T-helper 2 cell treated with Interferon-gamma antibody and Interleukin-4, amounts not matched to agents 100 ng/mL and 5 ng/mL, for 36 hours (primary cell): ENCODE results near the gene F7. TPM values are rescaled to one million over a fixed set of nuclear protein-coding genes. Genes with fewer than 3 reads are reported as not detected.
"Not testable (repeated sequence)": the region's sequence is repeated elsewhere in the genome, so short reads cannot be mapped to it uniquely, and the experiment has no call there.

ENCODE experiments used
- intact Hi-C: fragments of 100-400 bp; cut with micrococcal nuclease; formaldehyde crosslinking; loops from one replicate; pipeline ENCODE4 v1.15.1; 2023
- total RNA-seq: library from RNA; stranded (reverse); gene quantifications from 2 replicates; pipeline ENCODE4 v1.2.3, GENCODE V29; 2022

The F7 gene
- not detected in 2 replicates for total RNA-seq

DNA sequence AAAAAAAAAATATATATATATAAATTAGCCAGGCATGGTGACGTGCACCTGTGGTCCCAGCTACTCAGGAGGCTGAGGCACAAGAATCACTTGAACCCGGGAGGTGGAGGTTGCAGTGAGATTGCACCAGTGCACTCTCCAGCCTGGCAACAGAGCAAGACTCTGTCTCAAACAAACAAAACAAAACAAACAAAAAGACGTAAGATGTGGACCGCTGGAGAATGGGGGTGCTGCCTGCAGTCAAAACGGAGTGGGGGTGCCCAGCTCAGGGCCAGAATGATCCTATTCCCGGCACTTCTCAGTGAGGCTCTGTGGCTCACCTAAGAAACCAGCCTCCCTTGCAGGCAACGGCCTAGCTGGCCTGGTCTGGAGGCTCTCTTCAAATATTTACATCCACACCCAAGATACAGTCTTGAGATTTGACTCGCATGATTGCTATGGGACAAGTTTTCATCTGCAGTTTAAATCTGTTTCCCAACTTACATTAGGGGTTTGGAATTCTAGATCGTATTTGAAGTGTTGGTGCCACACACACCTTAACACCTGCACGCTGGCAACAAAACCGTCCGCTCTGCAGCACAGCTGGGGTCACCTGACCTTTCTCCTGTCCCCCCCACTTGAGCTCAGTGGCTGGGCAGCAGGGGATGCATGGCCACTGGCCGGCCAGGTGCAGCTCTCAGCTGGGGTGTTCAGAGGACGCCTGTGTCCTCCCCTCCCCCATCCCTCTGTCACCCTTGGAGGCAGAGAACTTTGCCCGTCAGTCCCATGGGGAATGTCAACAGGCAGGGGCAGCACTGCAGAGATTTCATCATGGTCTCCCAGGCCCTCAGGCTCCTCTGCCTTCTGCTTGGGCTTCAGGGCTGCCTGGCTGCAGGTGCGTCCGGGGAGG, at the start of gene F7:
TSS of gene F7 (plus strand) at position 760 of the 889 bp plus-strand sequence. CDS start at position 811, 51 bp downstream.
- intact Hi-C loops: no loop called here

DNA sequence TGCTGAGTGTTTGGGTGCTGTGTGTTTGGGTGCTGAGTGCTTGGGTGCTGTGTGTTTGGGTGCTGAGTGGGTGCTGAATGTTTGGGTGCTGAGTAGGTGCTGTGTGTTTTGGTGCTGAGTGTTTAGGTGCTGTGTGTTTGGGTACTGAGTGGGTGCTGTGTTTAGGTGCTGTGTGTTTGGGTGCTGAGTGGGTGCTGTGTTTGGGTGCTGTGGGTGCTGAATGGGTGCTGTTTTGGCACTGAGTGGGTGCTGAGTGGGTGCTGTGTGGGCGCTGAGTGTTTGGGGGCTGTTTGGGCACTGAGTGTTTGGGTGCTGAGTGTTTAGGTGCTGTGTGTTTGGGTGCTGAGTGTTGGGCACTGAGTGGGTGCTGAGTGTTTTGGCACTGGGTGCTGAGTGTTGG, 48.5 kb upstream of the F7 start:
- intact Hi-C loops: no loop called here

DNA sequence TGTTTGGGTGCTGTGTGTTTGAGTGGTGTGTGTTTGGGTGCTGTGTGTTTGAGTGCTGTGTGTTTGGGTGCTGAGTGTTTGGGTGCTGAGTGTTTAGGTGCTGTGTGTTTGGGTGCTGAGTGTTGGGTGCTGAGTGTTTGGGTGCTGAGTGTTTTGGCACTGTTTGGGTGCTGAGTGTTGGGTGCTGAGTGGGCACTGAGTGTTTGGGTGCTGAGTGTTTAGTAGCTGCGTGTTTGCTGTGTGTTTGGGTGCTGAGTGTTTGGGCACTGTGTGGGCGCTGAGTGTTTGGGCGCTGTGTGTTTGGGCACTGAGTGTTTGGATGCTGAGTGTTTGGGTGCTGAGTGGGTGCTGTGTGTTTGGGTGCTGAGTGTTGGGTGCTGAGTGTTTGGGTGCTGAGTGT, 48.0 kb upstream of the F7 start:
- intact Hi-C loops: not testable (repeated sequence)

DNA sequence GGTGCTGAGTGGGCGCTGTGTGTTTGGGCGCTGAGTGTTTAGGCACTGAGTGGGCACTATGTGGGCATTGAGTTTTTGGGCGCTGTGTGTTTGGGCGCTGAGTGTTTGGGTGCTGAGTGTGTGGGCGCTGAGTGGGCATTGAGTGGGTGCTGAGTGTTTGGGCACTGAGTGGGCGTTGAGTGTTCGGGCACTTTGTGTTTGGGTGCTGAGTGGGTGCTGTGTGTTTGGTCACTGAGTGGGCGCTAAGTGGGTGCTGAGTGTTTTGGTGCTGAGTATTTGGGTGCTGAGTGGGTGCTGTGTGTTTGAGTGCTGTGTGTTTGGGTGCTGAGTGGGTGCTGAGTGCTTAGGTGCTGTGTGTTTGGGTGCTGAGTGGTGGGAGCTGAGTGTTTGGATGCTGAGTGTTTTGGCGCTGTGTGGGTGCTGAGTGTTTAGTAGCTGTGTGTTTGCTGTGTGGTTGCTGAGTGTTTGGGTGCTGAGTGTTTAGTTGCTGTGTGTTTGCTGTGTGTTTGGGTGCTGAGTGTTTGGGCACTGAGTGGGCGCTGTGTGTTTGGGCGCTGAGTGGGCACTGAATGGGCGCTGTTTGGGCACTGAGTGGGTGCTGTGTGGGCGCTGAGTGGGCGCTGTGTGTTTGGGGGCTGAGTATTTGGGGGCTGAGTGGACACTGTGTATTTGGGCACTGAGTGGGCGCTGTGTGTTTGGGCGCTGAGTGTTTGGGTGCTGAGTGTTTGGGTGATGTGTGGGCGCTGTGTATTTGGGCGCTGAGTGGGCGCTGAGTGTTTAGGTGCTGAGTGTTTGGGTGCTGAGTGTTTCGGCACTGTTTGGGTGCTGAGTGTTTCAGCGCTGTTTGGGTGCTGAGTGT, 47.2 kb upstream of the F7 start:
- intact Hi-C loops: no loop called here

DNA sequence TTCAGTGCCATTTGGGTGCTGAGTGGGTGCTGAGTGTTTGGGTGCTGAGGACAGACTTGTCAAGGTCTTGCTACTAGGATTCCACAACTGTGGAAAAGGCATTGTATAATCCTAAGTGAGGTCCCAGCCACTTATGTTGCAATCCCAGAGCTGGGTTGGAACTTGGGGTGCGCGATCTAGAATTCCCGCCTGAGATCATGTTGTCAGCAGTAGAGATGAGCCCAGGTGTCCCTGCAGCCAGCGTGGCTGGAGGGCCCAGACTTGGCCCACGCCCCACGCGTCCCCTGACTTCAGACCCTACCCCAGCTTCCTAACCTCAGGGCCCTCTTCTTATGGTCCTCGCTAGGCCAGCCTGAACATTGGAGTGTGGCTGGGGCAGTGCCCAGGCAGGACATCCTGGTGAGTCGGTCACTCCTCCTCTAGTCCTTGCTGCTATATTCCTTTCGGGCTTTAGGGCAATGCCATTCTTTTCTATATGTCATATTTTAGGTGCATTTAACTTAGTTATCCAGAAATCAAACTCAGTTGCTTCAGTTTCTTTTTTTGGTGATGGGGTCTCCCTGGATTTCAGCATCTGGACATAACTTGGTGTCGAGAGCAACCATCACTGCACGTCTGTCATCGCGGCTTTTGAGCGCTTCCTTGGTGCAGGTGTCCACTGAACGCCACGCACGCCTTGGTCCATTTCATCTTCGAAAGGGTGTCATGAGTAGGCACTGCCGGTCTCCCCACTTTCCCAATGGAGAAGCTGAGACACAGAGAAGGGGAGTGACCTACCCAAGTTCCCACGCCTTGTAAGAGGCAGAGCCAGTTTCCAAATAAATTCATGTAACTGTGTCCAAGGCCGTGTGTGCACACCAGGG, 46.4 kb upstream of the F7 start:
- intact Hi-C loops: no loop called here

DNA sequence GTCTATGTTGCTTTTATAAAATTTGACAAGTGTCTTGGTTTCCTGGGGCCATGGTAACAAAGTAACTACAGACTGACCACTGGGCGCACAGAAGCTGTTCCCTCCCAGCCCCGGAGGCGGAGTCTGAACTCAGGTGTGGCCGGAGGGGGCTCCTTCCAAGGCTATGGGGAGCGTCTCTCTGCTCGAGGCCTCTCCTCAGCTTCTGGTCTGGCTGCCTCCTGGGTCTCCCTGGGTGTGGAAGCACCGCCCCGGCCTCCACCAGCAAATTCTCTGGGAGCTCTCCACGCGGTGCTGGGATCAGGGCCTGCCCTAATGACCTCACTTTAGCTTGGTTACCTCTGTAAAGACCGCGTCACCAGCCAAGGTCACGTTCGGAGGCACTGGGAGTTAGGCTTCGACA, 45.7 kb upstream of the F7 start:
- intact Hi-C loops: no loop called here

DNA sequence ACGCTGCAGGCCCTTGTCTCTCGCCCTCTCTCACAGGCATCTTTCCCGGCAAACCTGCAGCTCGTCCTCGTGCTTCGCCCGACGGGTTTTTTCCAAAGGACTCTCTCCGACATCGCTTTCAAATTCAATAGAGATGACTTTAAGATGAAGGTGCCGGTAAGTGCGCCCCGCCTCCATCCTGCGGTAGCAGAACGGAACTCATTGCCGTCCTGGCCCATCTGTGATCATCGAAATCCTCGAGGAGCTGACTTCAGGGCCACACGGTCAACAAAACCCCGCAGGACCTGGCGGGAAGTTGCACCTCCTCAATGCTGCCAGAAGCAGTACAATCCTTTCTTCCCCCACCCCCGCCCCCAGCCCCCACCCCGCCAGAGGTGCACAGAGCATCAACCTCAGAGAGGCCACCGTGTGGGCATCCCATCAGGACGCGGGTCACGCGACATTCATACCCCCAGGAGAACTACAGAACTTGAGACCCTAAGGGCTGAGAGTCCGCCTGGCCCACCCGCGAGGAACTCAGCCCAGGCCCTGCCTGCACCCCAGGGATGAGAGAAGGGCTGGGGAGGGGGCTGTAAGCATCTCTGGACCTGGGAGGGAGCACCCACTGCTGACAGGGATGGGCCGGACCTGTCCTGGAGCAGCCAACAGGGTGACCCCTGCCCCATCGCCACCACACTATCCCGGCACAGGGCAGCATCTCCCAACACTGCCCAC, 44.9 kb upstream of the F7 start:
- intact Hi-C loops: no loop called here

DNA sequence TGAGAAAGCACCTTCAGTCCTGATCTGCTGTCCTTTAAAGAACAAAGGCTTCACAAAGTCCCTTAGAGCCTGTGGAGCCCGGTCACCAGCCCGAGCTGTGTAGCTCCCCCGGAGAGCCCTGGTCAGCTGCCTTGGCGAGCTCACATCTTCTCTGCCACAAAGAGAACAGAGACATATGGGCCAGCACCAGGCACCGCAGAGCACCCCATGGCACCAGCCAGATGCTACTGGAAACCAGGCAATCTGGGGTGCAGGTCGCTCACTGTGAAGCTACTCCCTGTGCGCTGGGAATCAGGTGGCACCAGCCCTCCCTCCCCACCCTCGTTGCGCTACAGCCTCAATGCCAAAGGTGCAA, 44.3 kb upstream of the F7 start:
- intact Hi-C loops: no loop called here

DNA sequence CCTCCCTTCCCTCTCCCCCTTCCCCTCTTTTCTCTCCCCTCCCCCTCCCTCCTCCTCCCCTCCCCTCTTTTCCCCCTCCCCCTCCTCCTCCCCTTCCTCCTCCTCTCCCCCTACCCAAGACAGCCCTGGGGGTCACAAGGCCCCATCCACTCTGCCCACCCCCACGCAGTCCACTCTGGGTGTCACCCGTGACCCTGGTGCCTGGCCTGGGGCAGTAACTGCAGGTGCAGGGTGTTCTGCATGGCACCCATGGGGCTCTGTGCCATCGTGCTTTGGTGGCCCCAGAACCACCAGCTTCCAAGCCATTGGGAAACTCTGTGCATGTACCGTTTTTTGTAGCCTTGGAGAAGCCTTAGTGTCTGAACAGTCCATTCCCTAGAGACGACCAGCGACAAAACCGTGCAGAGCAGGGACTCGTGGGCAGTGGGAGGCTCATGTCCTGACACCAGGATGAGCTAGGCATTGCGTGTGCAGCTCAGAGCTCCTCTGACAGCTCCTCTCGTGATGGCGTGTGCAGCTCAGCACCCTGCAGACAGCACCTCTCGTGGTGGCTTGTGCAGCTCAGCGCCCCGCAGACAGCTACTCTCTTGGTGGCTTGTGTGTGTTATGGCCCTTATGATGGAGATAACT, 43.7 kb upstream of the F7 start:
- intact Hi-C loops: no loop called here

DNA sequence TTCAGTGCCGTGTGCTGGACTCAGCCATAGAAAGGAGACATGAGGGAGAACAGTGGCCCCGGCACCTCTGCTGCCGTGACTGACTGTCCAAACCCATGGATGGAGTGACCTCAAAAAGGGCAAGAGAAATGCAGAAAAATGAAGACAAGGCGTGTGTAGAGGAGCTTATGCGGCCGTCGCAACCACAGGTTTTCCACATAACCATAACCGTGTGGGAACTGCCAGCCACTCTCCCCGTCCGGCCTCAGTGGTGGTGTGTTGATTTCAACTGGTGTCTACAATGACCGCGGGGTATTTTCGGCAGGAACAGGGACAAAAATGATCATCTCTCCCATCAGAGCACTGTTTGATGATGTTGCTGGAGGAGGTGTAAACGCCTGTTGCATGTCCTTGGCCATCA, 42.9 kb upstream of the F7 start:
- intact Hi-C loops: no loop called here

DNA sequence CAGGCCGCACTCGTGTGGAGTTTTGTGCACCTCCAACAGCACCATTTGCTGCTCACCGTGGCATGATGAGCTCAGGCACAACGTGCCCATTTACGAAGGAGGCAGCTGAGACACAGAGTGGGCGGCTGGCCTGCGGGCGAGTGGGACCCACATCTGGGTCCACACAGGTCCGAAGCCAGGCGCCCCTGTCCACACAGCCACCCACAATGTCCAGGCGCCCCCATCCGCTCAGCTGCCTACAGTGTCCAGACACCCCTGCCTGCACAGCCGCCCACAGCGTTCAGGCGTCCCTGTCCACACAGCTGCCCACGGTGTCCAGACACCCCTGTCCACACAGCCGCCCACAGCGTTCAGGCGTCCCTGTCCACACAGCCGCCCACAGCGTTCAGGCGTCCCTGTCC, 42.5 kb upstream of the F7 start:
- intact Hi-C loops: no loop called here

DNA sequence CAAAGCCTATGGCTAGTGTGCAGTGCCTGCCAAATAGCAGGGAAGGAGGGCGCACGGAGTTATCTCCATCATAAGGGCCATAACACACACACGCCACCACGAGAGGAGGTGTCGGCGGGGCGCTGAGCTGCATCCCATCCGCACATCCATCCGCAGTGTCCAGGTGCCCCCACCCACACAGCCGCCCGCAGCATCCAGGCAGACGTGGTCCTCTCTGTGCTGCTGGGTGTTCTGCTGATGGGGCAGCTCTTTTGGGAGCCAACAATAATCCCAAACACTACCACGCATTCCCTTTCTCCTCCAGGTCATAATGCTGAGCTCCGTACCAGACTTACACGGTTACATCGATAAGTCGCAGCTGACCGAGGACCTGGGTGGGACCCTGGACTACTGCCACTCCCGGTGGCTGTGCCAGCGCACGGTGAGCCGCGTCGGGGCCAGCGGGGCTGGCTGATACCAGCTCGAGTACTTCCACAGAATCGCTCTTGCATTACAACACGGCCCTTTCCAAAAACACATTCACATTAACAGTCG, 41.5 kb upstream of the F7 start:
- intact Hi-C loops: no loop called here

DNA sequence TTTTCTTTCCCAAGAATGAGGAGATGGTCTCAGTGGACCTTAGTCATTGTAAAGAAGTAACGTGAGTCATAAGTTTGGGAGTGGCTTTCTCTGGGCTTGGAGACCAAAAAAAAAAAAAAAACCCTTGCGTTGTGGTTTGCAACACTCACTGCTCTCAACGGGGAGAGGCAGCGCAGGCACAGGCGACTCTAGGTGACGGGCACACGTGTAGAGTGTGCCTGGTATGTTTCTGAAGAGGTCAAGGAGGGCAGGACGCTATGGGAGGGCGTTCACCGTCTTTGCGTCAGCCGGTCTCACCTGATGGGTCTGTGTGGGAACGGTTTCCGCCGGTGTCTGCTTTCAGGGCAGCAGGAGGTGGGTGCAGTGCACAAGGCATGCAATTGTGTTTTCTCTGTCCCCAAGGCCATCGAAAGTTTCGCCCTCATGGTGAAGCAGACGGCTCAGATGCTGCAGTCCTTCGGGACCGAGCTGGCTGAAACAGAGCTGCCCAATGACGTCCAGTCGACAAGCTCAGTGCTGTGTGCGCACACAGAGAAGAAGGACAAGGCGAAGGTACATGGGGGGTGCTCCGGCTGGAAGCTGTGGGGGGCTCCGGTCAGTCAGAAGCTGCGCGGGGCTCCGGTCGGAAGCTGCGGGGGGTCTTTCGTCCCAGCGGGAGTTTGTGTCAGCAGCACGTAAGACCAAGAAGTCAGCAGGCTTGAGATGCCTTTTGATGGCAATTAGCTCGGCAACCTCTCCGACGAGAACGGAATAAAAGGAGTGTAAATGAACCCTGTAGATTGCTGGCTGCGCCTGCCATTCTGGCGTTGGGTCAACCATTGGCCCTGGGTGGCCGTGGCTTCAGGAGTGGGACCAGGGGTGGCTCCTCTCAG, 40.8 kb upstream of the F7 start:
- intact Hi-C loops: no loop called here

DNA sequence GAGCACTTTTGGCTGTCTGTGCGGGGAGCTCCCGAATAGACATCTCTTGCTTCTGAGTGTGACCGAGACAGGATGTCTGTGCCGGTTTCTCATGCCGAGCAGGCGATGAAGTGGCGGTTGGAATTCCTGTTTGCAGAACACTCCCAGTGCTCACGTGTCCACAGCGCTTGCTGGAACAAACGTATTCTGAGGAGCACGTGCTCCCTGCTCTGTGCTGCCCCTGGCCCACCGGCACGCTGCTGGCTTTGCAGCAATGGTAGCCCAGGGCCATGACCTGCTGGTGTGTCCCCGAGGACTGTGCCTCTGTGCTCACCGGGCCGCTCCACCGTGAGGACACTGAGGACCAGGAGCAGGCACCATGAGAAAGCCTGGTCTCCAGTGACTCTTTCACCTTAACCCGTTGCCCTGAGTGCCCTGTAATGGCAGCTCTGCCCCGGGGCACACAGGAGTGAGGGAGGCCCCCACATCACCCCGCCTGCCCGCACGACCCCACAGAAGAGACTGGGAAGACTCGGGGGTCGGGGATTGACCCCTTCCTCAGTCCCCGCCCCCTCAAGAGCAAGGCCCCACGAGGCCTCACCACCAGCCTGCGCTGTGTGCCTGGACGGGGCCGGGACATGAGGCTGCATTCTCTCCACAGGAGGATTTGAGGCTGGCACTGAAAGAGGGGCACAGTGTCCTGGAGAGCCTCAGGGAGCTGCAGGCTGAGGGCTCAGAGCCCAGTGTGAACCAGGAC, 40.0 kb upstream of the F7 start:
- intact Hi-C loops: no loop called here

DNA sequence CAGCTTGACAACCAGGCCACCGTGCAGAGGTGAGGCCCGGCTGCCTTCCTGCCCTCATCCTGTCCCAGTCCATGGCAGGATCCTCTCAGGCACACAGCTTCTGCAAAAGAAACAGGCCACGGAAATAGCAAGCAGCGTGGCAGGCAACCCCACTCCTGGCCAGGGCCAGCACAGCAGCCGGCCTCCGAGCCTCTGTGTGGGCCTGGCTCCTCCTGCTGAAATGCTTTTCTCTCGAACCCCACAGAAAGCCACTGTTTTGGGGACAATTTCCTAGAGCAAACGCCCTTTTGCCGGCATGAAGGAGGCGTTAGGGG, 39.5 kb upstream of the F7 start:
- intact Hi-C loops: no loop called here

DNA sequence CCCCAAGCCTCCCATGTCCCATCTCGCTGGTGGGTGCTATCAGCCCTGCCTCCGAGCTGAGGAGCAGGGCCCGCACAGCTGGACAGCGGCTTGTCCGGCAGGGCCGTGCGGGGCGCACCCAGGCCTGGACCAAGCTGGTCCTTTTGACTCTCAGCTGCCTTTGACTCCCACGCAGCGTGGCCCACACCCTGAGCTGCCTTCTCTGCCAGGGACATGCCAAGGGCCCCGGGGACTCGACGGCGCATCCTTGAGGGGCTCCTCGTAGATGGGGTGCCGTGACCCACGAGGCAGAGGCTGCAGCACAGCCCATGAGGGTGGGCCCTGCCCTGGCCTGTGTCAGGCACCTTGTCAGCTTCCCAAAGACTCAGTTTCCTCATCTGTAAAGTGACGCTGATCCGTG, 38.8 kb upstream of the F7 start:
- intact Hi-C loops: no loop called here

DNA sequence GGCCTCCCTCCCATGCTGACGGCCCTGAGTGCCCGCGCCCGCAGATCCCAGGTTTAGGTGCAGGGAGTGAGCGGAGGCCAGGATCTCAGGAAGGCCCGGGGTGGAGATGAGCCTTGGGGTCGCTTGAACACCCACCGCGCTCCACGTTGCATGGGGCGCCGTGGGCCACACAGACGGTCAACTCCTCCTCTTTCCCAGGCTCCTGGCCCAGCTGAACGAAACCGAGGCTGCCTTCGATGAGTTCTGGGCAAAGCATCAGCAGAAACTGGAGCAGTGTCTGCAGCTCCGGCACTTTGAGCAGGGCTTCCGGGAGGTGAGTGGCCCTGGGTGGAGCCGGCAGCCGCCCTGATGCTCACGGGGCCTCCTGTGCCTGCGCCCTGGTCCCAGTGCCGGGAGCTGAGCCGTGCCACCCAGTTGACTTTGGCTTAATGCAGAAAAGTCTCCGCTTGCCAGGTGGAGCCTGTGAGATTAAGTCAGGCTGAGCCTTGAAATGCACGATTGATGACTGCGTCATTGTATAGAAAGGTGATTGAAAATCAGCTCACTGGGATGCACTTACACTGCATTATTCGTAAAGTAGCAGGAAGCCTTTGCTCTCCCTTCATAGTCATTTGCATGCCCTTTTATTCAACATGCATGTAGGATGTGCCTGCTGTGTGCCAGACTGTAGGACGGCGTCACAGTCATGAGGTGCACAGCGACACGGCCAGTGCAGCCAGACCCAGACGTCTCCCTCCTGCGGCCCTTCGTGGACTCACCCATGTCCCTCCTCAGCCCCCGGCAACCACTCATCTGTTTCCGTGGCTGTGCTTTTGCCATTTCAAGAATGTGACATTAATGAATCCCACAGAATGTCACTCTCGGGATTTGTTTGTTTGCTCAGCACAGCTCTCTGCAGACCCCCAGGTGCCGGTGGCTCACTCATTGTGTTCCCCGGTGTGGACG, 35.5 kb upstream of the F7 start:
- intact Hi-C loops: no loop called here

DNA sequence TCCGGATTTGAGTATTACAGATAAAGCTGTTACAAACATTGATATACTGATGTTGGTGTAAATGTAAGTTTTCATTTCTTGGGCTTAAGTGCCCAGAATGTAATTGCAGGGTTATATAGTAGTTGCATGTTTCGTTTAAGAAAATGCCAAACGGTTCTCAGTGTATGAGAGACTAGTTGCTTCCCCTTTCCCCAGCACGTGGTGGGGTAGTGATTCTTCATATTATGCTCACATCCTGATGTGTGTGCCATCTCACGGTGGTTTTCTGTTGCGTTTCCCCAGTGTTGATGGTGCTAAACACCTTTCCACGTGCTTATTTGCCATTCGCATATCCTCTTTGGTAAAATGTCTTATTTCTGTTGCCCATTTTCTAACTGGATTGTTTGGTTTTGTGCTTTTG, 34.7 kb upstream of the F7 start:
- intact Hi-C loops: no loop called here
